Loucy (cell line): ENCODE data around the gene LRRC23.

Experiments used
- H2AFZ ChIP-seq: fragments of 200-600 bp; sonication (generic); 2 replicates; pipeline ENCODE4 v1.6.0; 2016; ENCODE audit warnings: antibody characterized with exemption, mild to moderate bottlenecking, low read length, moderate library complexity
- H3F3A ChIP-seq: fragments of 200-600 bp; 2 replicates; pipeline ENCODE4 v1.6.0; 2016; ENCODE audit warnings: antibody characterized with exemption, low read depth, mild to moderate bottlenecking
- H3K27me3 ChIP-seq: fragments of 200-600 bp; sonication (generic); 2 replicates; pipeline ENCODE4 v1.6.1; 2014; ENCODE audit warnings: low read length, mild to moderate bottlenecking; ENCODE audit not compliant: insufficient read depth, poor library complexity, severe bottlenecking
- H3K36me3 ChIP-seq: fragments of 200-600 bp; sonication (generic); 2 replicates; pipeline ENCODE4 v1.6.1; 2016; ENCODE audit warnings: low read length; ENCODE audit not compliant: insufficient read depth
- H3K4me1 ChIP-seq: fragments of 200-600 bp; sonication (generic); 2 replicates; pipeline ENCODE4 v1.5.1; 2014; ENCODE audit warnings: low read length, mild to moderate bottlenecking; ENCODE audit not compliant: insufficient read depth, poor library complexity, severe bottlenecking
- H3K4me2 ChIP-seq: fragments of 200-600 bp; sonication (generic); 2 replicates; pipeline ENCODE4 v1.6.0; 2014; ENCODE audit warnings: antibody characterized with exemption, low read length, low read depth, mild to moderate bottlenecking; ENCODE audit not compliant: poor library complexity, severe bottlenecking
- H3K4me3 ChIP-seq: fragments of 200-600 bp; sonication (generic); 2 replicates; pipeline ENCODE4 v1.5.1; 2014; ENCODE audit warnings: low read length, mild to moderate bottlenecking, mixed read lengths; ENCODE audit not compliant: poor library complexity, severe bottlenecking
- H3K79me2 ChIP-seq: fragments of 200-600 bp; sonication (generic); 2 replicates; pipeline ENCODE4 v1.6.1; 2014; ENCODE audit warnings: low read length; ENCODE audit not compliant: insufficient read depth
- H3K9ac ChIP-seq: fragments of 200-600 bp; sonication (generic); 2 replicates; pipeline ENCODE4 v1.6.0; 2014; ENCODE audit warnings: mild to moderate bottlenecking, low read depth, low read length, moderate library complexity; ENCODE audit not compliant: poor library complexity, severe bottlenecking
- H3K9me2 ChIP-seq: fragments of 200-600 bp; sonication (generic); replicated peaks from 2 replicates; pipeline ENCODE4 v1.6.1; 2016; ENCODE audit warnings: low read depth, low read length, mixed read lengths
- H3K9me3 ChIP-seq: fragments of 200-600 bp; sonication (generic); 2 replicates; pipeline ENCODE4 v1.6.1; 2014; ENCODE audit warnings: mild to moderate bottlenecking, antibody characterized with exemption, low read length, low read depth; ENCODE audit not compliant: insufficient read depth
- H4K20me1 ChIP-seq: fragments of 200-600 bp; sonication (generic); 2 replicates; pipeline ENCODE4 v1.6.0; 2014; ENCODE audit warnings: antibody characterized with exemption, low read length, mild to moderate bottlenecking; ENCODE audit not compliant: insufficient read depth, poor library complexity, severe bottlenecking
- EZH2phosphoT487 ChIP-seq: fragments of 200-600 bp; IDR thresholded peaks from 2 replicates; pipeline ENCODE4 v1.6.1; 2018; ENCODE audit warnings: antibody characterized with exemption, mild to moderate bottlenecking, moderate library complexity, borderline replicate concordance
- TF ChIP-seq, protein P1 (sequence below): fragments of 200-600 bp; sonication (generic); conservative IDR thresholded peaks from 2 replicates; pipeline ENCODE4 v1.5.1; 2014; ENCODE audit warnings: mild to moderate bottlenecking, antibody characterized with exemption, low read length

Gene LRRC23

DNA sequence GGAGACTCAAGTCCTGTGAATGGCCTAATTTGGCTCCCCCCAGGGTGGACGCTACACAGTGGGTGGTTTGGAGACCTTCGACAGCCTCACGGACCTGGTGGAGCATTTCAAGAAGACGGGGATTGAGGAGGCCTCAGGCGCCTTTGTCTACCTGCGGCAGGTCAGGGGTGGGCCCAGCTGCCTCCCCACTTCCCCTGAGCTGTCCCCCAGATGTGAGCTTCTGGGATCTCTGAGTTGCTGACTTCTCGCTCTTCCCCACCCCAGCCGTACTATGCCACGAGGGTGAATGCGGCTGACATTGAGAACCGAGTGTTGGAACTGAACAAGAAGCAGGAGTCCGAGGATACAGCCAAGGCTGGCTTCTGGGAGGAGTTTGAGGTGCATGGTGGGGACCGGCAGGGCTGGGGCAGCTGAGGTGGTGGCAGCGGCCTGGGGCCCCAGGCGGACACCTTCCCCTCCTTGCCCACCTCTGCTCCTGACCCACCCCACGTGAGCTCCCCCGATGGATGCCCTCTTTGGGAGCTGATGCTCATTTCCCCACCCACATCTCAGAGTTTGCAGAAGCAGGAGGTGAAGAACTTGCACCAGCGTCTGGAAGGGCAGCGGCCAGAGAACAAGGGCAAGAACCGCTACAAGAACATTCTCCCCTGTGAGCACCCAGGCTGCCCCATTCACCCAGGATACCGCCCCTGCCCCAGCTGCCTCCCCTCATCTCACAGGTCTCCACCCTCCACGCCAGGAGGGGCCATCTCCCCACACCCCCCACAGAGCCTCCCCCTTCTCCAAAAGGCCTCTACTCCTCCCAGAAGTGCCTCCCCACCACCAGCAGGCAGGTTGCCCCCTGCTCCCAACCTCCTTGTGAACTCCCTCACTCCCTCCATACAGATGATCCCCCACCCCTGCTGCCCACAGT, 50.7 kb downstream of the LRRC23 start:
- H3K4me2 ChIP-seq, result peak overlapping the region; percentile 97
- peaks cover 95% of the 10 kb centered on the region for H3K79me2 ChIP-seq
- H3K9me3 ChIP-seq, result no peaks in the 10 kb centered on the region
- H4K20me1 ChIP-seq, result no peaks in the 10 kb centered on the region
- no peaks in the 10 kb centered on the region for H3F3A ChIP-seq
- no peak overlapping the region for H2AFZ ChIP-seq
- H3K9me2 ChIP-seq, result no peaks in the 10 kb centered on the region
- H3K36me3 ChIP-seq, result no peaks in the 10 kb centered on the region
- peak overlapping the region; percentile 91 for H3K4me3 ChIP-seq
- no peaks in the 10 kb centered on the region for H3K27me3 ChIP-seq
- TF ChIP-seq, protein P1, sequence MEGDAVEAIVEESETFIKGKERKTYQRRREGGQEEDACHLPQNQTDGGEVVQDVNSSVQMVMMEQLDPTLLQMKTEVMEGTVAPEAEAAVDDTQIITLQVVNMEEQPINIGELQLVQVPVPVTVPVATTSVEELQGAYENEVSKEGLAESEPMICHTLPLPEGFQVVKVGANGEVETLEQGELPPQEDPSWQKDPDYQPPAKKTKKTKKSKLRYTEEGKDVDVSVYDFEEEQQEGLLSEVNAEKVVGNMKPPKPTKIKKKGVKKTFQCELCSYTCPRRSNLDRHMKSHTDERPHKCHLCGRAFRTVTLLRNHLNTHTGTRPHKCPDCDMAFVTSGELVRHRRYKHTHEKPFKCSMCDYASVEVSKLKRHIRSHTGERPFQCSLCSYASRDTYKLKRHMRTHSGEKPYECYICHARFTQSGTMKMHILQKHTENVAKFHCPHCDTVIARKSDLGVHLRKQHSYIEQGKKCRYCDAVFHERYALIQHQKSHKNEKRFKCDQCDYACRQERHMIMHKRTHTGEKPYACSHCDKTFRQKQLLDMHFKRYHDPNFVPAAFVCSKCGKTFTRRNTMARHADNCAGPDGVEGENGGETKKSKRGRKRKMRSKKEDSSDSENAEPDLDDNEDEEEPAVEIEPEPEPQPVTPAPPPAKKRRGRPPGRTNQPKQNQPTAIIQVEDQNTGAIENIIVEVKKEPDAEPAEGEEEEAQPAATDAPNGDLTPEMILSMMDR, result no peak
- no peak for TF ChIP-seq EZH2phosphoT487
- H3K9ac ChIP-seq, result peak overlapping the region; percentile 97
- peaks cover 87% of the 10 kb centered on the region for H3K4me1 ChIP-seq

- H3K4me1 ChIP-seq, result peaks cover 89% of the 10 kb centered on the region
- H3K4me3 ChIP-seq, result no peak overlapping the region
- peaks cover 89% of the 10 kb centered on the region for H3K79me2 ChIP-seq
- H3K27me3 ChIP-seq, result no peaks in the 10 kb centered on the region
- no peaks in the 10 kb centered on the region for H3K9me2 ChIP-seq
- H3K36me3 ChIP-seq, result no peaks in the 10 kb centered on the region
- H3K9ac ChIP-seq, result peak overlapping the region; percentile 97
- TF ChIP-seq, protein P1, result no peak
- no peak for TF ChIP-seq EZH2phosphoT487
- no peaks in the 10 kb centered on the region for H3F3A ChIP-seq
- no peak overlapping the region for H2AFZ ChIP-seq
- H4K20me1 ChIP-seq, result no peaks in the 10 kb centered on the region
- peak overlapping the region; percentile 97 for H3K4me2 ChIP-seq
- H3K9me3 ChIP-seq, result no peaks in the 10 kb centered on the region
Observed at GRCh38 chr12:6956021-6956727, 51.6 kb downstream of the LRRC23 start.

DNA sequence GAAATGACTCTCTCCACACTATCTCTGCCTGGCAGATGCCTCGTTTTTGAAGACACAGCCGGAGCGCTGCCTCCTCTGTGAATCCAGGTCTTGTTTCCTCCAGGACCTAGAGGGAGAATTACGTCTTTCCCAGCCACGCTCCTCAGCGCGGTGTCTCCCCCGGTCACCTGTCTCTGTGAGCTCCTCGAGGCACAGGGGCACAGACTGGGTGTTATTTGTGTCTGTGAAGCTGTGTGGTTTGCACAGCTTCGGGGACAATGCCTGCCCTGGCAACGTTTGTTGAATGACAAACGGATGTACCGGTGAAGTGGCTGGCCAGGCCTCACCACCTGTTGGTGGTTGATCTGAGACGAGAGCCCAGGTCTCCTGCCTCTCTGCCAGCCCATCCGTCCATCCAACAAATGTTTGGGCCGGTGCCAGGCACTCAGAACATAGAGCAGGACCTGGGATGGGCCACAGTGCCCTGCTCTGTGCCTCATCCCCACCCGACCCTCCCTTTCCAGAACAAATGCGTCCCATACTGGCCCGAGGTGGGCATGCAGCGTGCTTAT, 52.6 kb downstream of the LRRC23 start:
- no peak for TF ChIP-seq EZH2phosphoT487
- TF ChIP-seq, protein P1, result no peak
- peaks cover 79% of the 10 kb centered on the region for H3K79me2 ChIP-seq
- H3K4me1 ChIP-seq, result peaks cover 95% of the 10 kb centered on the region
- 0 out of 2 replicates have a peak, but pooled peaks cover 3% of the 10 kb centered on the region for H3K36me3 ChIP-seq
- H2AFZ ChIP-seq, result no peak overlapping the region
- no peak overlapping the region for H3K4me3 ChIP-seq
- peak overlapping the region; percentile 97 for H3K4me2 ChIP-seq
- H3K9me3 ChIP-seq, result no peaks in the 10 kb centered on the region
- no peaks in the 10 kb centered on the region for H4K20me1 ChIP-seq
- H3F3A ChIP-seq, result no peaks in the 10 kb centered on the region
- no peaks in the 10 kb centered on the region for H3K27me3 ChIP-seq
- H3K9me2 ChIP-seq, result no peaks in the 10 kb centered on the region
- peak overlapping the region; percentile 97 for H3K9ac ChIP-seq
